HepG2 (cell line): ENCODE measurements around the gene IGF2BP3. TPM values are rescaled to one million over a fixed set of nuclear protein-coding genes. Genes with fewer than 3 reads are reported as not detected.

Experiments
- ATF4 ChIP-seq, 2 experiments: fragments of 450-650 bp in 1 of 2; sonication (generic) in 1 of 2; formaldehyde crosslinking; IDR thresholded peaks; 2 replicates each; pipeline versions ENCODE4 v1.5.0 to v1.8.0; 2020 to 2022; ENCODE audit warnings: mild to moderate bottlenecking in 1 of 2, missing genetic modification reagents in 1 of 2
- CEBPB ChIP-seq: IDR thresholded peaks from 2 replicates; pipeline ENCODE4 v1.6.1; 2011; ENCODE audit warnings: low read depth, low read length, improper control_type of control experiment, borderline replicate concordance
- EED ChIP-seq: sonication (generic); formaldehyde crosslinking; IDR thresholded peaks from 2 replicates; pipeline ENCODE4 v1.5.0; 2020; ENCODE audit warnings: mild to moderate bottlenecking, missing genetic modification reagents
- FOXC1 ChIP-seq: sonication (generic); formaldehyde crosslinking; IDR thresholded peaks from 2 replicates; pipeline ENCODE4 v1.8.0; 2022; ENCODE audit warnings: mild to moderate bottlenecking, missing genetic modification reagents, borderline replicate concordance
- FOXP1 ChIP-seq, 2 experiments: fragments of 450-650 bp in 1 of 2; IDR thresholded peaks; 2 replicates each; pipeline ENCODE4 v1.6.1; 2017 to 2018; ENCODE audit warnings: antibody characterized with exemption in 1 of 2
- HDAC2 ChIP-seq: sonication (generic); formaldehyde crosslinking; IDR thresholded peaks from 2 replicates; pipeline ENCODE4 v1.4.0; 2020; ENCODE audit warnings: missing genetic modification reagents
- IRF9 ChIP-seq: sonication (generic); formaldehyde crosslinking; IDR thresholded peaks from 2 replicates; pipeline ENCODE4 v1.8.0; 2022; ENCODE audit warnings: missing genetic modification reagents, mild to moderate bottlenecking, borderline replicate concordance
- KDM4B ChIP-seq: sonication (generic); formaldehyde crosslinking; IDR thresholded peaks from 2 replicates; pipeline ENCODE4 v1.4.0; 2020; ENCODE audit warnings: missing genetic modification reagents
- MIXL1 ChIP-seq: IDR thresholded peaks from 2 replicates; pipeline ENCODE4 v1.6.1; 2016
- MTA1 ChIP-seq: sonication (generic); formaldehyde crosslinking; IDR thresholded peaks from 2 replicates; pipeline ENCODE4 v1.4.0; 2020; ENCODE audit warnings: missing genetic modification reagents, mild to moderate bottlenecking, borderline replicate concordance
- NAIF1 ChIP-seq: sonication (generic); formaldehyde crosslinking; IDR thresholded peaks from 2 replicates; pipeline ENCODE4 v1.5.0; 2020; ENCODE audit warnings: mild to moderate bottlenecking, missing genetic modification reagents, borderline replicate concordance
- NFYC ChIP-seq: IDR thresholded peaks from 2 replicates; pipeline ENCODE4 v1.6.1; 2016; ENCODE audit warnings: missing genetic modification reagents, missing compliant biosample characterization
- NRL ChIP-seq: sonication (generic); formaldehyde crosslinking; IDR thresholded peaks from 2 replicates; pipeline ENCODE4 v1.5.0; 2020; ENCODE audit warnings: missing genetic modification reagents, mild to moderate bottlenecking, moderate library complexity, borderline replicate concordance
- SOX5 ChIP-seq: IDR thresholded peaks from 2 replicates; pipeline ENCODE4 v1.6.1; 2016; ENCODE audit warnings: borderline replicate concordance
- SRSF9 ChIP-seq: fragments of 200-400 bp; formaldehyde crosslinking; IDR thresholded peaks from 2 replicates; pipeline ENCODE4 v1.6.1; 2018; ENCODE audit warnings: borderline replicate concordance, mild to moderate bottlenecking, low read depth, low read length; ENCODE audit not compliant: insufficient read depth, poor library complexity, severe bottlenecking
- TFDP2 ChIP-seq: sonication (generic); formaldehyde crosslinking; IDR thresholded peaks from 2 replicates; pipeline ENCODE4 v1.4.0; 2020; ENCODE audit warnings: missing genetic modification reagents
- WIZ ChIP-seq: sonication (generic); formaldehyde crosslinking; IDR thresholded peaks from 2 replicates; pipeline ENCODE4 v1.5.1; 2020; ENCODE audit warnings: mild to moderate bottlenecking, missing genetic modification reagents
- ZNF674 ChIP-seq: sonication (generic); formaldehyde crosslinking; IDR thresholded peaks from 2 replicates; pipeline ENCODE4 v1.5.0; 2020; ENCODE audit warnings: low read depth, mild to moderate bottlenecking, missing genetic modification reagents
- ZNF713 ChIP-seq: sonication (generic); formaldehyde crosslinking; IDR thresholded peaks from 2 replicates; pipeline ENCODE4 v1.4.0; 2020; ENCODE audit warnings: mild to moderate bottlenecking, missing genetic modification reagents
- ZNF737 ChIP-seq: sonication (generic); formaldehyde crosslinking; IDR thresholded peaks from 2 replicates; pipeline ENCODE4 v1.5.0; 2020; ENCODE audit warnings: missing genetic modification reagents, mild to moderate bottlenecking, borderline replicate concordance
- ZNF773 ChIP-seq: sonication (generic); formaldehyde crosslinking; IDR thresholded peaks from 2 replicates; pipeline ENCODE4 v1.4.0; 2020; ENCODE audit warnings: missing genetic modification reagents, borderline replicate concordance
- ZUFSP ChIP-seq: sonication (generic); formaldehyde crosslinking; IDR thresholded peaks from 2 replicates; pipeline ENCODE4 v1.9.0; 2021; ENCODE audit warnings: missing genetic modification reagents, mild to moderate bottlenecking, borderline replicate concordance
- polyA plus RNA-seq, 8 experiments: library from polyadenylated mRNA; depleted of rRNA in 3 of 8; stranded (reverse) in 7 of 8; unstranded in 1 of 8; fragments of >200 nt; fragmentation: Illumina TruSeq in 4 of 8; extraction: Trizol in 4 of 8; gene quantifications; 2 replicates each; pipeline versions ENCODE4 v1.2.1 to v1.2.3, GENCODE V29; 2011 to 2016; ENCODE audit warnings: low read depth in 4 of 8, missing spikeins in 1 of 8, mixed read lengths in 1 of 8; ENCODE audit not compliant: insufficient read depth in 1 of 8
- total RNA-seq, 5 experiments: library from RNA; depleted of rRNA; stranded (reverse); fragments of >200 nt; fragmentation: Illumina TruSeq; extraction: Trizol; gene quantifications; 2 replicates each; pipeline ENCODE4 v1.2.3, GENCODE V29; 2016; ENCODE audit warnings: low read depth in 1 of 5

IGF2BP3 gene
- total and polyA plus RNA-seq, 2 of the 13 experiments (the other 11 are each of a cell fraction or from before 2014, with no cell fraction given), result 37.7 to 39.5 TPM

GRCh38 chr7:23298885-23299769, 171.2 kb downstream of the IGF2BP3 start, which contains the start of gene MALSU1 (continued):
- TF ChIP-seq ZUFSP (CRISPR knock-in tag) (no peak), MIXL1 (no peak; the same call in 1 of the 2 replicates), NRL (peak; percentile 84; the same call in 1 of the 2 replicates), KDM4B (CRISPR knock-in tag) (no peak), ZNF773 (CRISPR knock-in tag) (peak; percentile 37; the same call in 1 of the 2 replicates), TFDP2 (CRISPR knock-in tag) (peak; percentile 69; the same call in 1 of the 2 replicates), HDAC2 (CRISPR knock-in tag) (peak; percentile 86; the same call in 1 of the 2 replicates), SOX5 (CRISPR knock-in tag) (peak; percentile 58), SRSF9 (no peak), FOXC1 (CRISPR knock-in tag) (peak; percentile 68; the same call in 1 of the 2 replicates), ZNF737 (CRISPR knock-in tag) (no peak), WIZ (CRISPR knock-in tag) (no peak), ZNF674 (CRISPR knock-in tag) (no peak), MTA1 (CRISPR knock-in tag) (peak; percentile 75; the same call in 1 of the 2 replicates), NFYC (CRISPR knock-in tag) (no peak), EED (CRISPR knock-in tag) (peak; percentile 89), NAIF1 (CRISPR knock-in tag) (no peak), FOXP1 (IDR thresholded peaks at IDR 0.05) (no peak), FOXP1 (CRISPR knock-in tag; IDR thresholded peaks at IDR 0.05) (peak; percentile 48; the same call in 1 of the 2 replicates), ATF4 (CRISPR knock-in tag; IDR thresholded peaks at IDR 0.05) (peak in 1 of 2 experiments; percentile 60; a peak in 1 of 4 replicates), CEBPB (no peak), ZNF713 (CRISPR knock-in tag) (no peak), IRF9 (CRISPR knock-in tag) (peak; percentile 81; the same call in 1 of the 2 replicates)
